Esophagus mucosa (tissue), 1 donor: ENCODE measurements around the gene KRT5. TPM values are rescaled to one million over a fixed set of nuclear protein-coding genes. Genes with fewer than 3 reads are reported as not detected.
"Not testable (repeated sequence)": the region's sequence is repeated elsewhere in the genome, so short reads cannot be mapped to it uniquely, and the experiment has no call there.

Source experiments
- ATAC-seq: fragments of 200-7000 bp; cut with Tn5 transposase; one replicate; pipeline ENCODE4 v1.9.1; 2020
- total RNA-seq: library from RNA; stranded (reverse); gene quantifications from one replicate; pipeline ENCODE4 v1.2.4, GENCODE V29; 2023
- donor health status: DM: yes; HTN: yes; CAD: no.

The KRT5 gene
- total RNA-seq, 1 donor from 2014 or later = 11,855 TPM

DNA sequence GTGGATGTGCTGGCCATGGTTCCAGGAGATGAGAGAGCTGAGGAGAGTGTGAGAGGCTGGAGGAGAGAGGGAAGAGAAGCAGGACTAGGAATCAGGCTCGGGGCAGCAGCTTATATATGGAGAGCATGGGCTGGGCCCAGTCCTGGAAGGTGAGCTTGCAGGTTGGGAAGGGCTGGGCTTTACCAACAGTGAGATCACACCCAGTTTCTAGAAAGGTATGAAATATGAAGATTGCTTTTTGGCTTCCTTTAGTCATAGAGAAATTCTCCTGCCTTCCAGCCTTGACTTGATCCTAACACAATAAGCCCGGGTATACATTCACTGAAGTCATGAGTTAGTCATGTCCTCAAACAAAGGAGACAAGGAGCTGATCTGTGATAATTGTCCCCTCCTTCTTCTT, 27.0 kb downstream of the KRT5 start, which contains the start of gene KRT6A:
KRT6A (minus strand) TSS at position 86 of the 400 bp plus-strand sequence; CDS start at position 17, 69 bp downstream.
- peak; percentile 62 for ATAC-seq

DNA sequence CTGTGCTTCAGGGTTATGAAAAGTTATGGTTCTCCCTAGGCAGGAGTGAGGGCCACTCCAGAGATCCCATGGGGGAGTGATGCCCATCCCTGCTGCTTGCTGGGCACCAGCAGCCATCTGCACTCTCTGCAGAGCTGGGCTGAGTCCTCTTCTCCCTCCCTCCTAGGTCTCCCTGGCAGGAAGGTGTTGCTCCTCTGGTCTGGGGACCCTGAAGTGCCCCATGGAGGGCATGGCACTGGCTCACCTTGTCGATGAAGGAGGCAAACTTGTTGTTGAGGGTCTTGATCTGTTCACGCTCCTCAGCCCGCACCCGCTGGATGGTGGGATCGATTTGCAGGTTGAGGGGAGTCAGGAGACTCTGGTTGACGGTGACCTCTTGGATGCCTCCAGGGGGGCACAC, 27.8 kb downstream of the KRT5 start:
- ATAC-seq = not testable (repeated sequence)

DNA sequence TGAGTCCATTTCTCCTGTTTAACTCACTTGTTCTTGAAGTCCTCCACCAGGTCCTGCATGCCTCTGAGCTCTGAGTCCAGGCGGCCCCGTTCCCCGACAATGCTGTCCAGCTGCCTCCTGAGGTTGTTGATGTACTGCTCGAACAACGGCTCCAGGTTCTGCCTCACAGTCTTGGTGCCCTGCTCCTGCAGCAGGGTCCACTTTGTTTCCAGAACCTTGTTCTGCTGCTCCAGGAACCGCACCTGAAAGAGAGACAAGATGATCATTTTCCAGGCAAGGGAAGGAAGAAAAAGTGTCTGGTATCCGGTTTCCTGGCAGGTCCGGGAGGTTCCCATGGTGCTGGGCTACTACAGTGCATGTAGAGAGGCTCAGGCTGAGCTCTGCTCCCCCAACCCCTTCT, 28.7 kb downstream of the KRT5 start:
- ATAC-seq = not testable (repeated sequence)

DNA sequence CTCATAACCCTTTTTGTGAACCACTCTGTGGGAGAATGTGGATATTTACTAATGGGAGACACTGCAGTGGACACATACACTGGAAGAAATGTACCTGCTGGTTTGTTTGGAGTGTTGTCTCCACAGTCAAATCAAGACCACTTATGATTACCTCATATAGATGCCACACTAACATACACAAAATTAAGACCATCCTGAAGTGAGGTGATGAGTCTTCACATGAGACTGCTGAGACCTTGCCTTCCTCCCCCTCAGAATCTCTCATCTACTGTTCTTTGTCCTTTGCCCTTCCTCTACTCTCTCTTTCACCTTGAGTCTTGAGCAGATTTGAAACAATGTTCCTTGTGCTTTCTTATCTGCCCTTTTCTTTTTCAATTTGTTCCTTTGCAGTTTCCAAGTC, 31.5 kb downstream of the KRT5 start:
- peak; percentile 1 for ATAC-seq

DNA sequence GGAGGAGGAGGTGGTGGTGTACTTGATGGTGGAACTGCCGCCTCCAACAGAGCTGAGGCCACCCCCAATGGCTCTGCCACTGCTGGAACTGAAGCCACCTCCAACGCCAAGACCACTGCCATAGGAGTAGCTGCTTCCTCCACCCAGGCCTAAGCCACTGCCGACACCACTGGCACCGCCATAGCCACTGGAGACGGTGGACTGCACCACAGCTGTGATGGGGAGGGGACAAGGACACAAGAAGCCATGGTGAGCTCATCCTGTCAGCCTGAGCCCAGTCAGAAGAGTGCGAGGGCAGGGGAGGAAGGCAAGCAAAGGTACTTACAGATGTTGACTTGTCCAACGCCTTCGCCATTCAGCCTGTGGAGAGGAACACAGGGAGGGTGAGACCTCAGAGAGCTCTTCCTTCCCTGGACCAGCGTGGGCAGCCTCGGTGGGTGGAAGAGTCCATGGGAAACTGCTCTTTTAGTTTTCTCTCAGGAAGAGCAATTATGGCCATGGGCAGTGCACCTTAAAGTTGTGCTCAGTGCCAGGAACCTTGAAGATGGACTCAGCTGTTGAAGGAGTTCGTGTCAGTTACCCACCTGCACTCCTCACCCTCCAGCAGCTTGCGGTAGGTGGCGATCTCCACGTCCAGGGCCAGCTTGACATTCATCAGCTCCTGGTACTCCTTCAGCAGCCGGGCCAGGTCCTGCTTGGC, 32.3 kb downstream of the KRT5 start:
- peak; percentile 12 for ATAC-seq

DNA sequence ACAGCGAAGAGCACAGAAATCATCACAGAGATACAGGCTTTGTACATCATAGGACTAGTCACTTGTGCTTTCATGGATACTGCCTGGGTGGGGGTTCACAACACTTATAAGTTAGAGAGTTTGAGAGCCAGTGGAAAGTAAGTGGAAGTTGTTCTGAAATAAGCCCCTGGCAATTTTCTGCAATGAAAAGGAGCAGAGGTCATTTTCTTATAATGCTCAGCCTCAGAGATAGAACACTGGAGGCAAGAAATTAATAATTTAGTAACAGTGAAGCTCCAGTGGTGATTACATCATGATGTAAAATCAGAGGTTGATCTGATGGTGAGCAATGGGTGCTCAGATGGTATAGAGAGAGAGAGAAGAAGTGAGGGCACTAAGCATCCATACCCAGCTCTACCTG, 33.0 kb downstream of the KRT5 start:
- peak; percentile 3 for ATAC-seq

DNA sequence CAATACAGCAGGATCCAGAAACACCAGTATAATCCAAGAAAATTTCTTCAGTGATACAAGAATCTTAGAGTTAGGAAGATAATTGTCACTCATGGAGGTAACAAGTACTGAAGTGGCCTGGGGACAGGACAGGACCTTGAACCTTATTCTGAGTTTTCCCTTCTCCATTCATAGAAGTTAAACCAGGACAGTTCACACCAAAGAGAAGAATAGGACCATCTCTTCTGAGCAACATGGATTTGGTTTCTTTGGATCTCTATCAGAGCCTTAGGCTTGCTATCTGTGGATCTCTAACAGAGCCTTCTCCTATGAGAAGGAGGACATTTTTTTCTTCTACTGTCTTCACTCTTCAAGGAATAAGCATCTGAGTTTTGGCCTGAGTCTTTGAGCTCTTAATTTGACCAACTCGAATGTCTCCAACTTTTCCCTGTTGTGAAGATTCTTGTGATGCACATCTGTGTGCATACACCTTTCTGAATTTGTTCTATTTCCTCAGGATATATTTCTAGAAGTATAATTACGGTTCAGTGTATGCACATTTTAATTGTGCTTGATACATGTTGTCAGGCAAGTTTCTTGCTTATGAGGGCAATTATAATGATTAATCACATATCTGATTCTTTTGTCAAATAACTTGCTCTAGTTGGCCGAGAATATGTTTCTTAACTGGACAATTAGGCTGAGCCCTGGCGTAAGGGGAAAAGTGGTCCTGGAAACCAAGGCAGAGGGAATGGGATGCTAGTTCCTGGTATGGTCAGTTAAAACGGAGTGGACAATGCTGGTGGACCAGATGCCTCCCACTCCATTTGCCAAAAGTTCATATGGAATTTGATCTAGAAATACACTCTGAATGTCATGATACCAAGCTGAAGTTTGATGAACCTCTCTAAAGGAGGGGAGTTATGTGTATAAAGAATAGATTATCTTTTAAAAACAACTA, 33.8 kb downstream of the KRT5 start:
- peak; percentile 3 for ATAC-seq

DNA sequence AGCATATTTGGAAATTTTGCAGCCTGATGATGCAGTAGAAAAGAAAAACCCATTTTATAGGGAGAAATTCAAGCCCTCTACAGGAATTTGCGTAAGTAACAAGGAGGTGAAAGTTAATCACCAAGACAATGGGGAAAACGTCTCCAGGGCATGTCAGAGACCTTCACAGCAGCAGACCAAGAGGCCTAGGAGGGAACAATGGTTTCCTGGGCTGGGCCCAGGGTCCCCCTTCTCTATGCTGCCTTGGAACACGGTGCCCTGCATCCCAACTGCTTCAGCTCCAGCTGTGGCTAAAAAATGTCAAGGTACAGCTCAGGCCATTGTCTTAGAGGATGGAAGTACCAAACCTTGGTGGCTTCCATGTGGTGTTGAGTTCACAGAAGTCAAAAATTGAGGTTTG, 40.1 kb downstream of the KRT5 start:
- ATAC-seq = no peak

DNA sequence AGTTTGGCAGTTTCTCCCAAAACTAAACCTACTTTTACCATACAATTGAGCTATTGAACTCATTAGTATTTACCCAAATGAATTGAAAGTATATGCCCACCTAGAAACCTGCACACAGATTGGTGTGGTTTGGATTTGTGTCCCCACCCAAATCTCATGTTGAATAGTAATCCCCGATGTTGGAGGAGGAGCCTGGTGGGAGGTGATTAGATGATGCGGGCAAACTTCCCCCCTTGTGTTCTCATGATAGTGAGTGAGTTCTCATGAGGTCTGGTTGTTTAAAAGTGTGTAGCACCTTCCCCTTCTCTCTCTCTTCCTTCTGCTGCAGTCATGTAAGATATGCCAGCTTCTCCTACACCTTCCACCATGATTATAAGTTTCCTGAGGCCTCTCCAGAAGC, 42.5 kb downstream of the KRT5 start:
- no peak for ATAC-seq

DNA sequence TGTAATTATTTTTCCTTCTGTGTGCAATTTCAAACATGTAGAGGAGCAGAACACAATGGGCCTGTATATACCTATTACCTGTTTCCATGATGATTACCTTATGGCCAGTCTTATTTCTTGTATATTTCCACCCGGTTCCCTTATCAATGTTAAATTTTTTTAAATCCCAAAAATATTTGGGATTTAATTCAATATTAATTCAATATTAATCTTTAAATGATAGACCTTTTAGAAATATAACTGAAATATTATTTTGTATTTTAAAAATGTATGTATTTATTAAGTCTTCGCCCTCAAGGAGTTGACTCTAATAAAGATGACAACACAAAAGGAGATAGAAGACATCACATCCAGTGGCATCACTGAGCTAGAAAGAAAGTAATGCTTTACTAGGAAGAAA, 46.0 kb downstream of the KRT5 start:
- ATAC-seq = no peak

DNA sequence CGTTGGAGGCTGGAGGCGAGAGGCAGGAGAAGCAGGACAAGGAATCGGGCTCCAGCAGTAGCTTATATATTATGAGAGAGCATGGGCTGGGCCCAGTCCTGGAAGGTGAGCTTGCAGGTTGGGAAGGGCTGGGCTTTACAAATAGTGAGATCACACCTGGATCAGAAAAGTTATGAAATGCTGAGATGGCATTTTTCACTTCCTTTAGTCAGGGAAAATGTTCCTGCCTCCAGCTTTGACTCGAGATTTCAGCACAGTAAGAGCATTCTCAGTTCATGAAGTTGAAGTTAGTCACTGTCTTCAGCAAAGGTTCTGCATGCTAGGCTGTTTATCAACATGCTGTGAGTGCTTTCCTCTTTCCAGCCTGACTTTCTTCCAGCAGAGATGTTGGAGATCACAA, 46.4 kb downstream of the KRT5 start, which contains the start of gene KRT6C:
KRT6C (minus strand) TSS at position 38 of the 400 bp plus-strand sequence. CDS start 68 bp downstream, outside the sequence.
- ATAC-seq = peak; percentile 85

DNA sequence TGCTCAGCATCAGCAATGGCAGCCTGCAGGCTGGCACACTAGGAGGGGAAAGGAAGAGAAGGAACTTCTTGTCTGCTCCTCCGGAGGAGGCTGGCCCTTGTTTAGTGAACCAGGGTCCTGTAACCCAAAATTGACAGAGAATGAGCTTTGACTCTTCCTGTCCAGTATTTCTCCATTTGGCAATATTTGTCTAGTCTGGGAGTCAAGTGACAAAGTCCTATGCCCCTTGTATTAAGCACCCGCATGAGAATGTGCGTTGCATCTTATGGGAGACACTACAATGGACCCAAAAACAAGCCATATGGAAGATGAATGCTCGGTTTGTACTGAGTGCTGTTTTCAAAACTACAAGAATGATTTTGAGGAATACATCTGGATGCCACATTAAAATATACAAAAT, 50.3 kb downstream of the KRT5 start:
- ATAC-seq = no peak

DNA sequence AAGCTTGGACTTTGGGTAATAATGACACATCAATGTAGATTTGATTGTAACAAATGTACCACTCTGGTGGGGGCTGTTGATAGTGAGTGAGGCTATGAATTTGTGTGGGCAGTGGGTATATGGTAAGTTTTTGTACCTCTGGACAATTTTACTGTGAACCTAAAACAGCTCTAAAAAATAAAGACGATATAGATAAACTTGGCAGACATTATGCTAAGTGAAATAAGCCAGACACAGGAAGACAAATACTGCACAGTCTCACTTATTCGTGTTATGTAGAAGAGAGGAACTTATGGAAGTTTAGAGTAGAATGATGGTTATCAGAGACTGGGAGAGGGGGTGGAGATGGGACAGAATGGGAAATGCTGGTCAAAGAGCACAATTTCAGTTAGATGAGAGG, 55.3 kb downstream of the KRT5 start:
- ATAC-seq = no peak

Other genes with a start within 250 kb of the KRT5 start
- gene KRT86, start 245.7 kb downstream of the KRT5 start, total RNA-seq = not detected
- not detected for gene KRT81, start 228.9 kb downstream of the KRT5 start, total RNA-seq
- not detected for gene KRT83, start 199.0 kb downstream of the KRT5 start, total RNA-seq
- not detected for gene KRT85, start 152.9 kb downstream of the KRT5 start, total RNA-seq
- gene KRT84, start 134.7 kb downstream of the KRT5 start, total RNA-seq = not detected
- gene KRT82, start 114.1 kb downstream of the KRT5 start, total RNA-seq = not detected
- gene KRT75, start 86.0 kb downstream of the KRT5 start, total RNA-seq = 0.84 TPM
- gene KRT6B, start 68.2 kb downstream of the KRT5 start, total RNA-seq = 2,496 TPM
- gene KRT6C, start 46.6 kb downstream of the KRT5 start, total RNA-seq = 2,886 TPM
- 18,870 TPM for gene KRT6A, start 27.1 kb downstream of the KRT5 start, total RNA-seq
- not detected for gene KRT71, start 32.8 kb upstream of the KRT5 start, total RNA-seq
- 0.12 TPM for gene KRT74, start 53.4 kb upstream of the KRT5 start, total RNA-seq
- gene KRT72, start 81.1 kb upstream of the KRT5 start, total RNA-seq = not detected
- not detected for gene KRT73, start 98.2 kb upstream of the KRT5 start, total RNA-seq
- not detected for gene KRT2, start 131.8 kb upstream of the KRT5 start, total RNA-seq
- gene KRT1, start 160.0 kb upstream of the KRT5 start, total RNA-seq = 2.5 TPM
- not detected for gene KRT77, start 183.1 kb upstream of the KRT5 start, total RNA-seq